Smooth muscle cell (in vitro differentiated cells): Measurements from ENCODE around the gene AGPAT1. TPM values are rescaled to one million over a fixed set of nuclear protein-coding genes. Genes with fewer than 3 reads are reported as not detected.

Experiments
- DNase-seq: peaks from one replicate; lab custom pipeline; 2025; ENCODE audit not compliant: unreplicated experiment; lab: John Stamatoyannopoulos, UW
- H2AFZ ChIP-seq: fragments of 200-600 bp; sonication (generic); 2 replicates; pipeline ENCODE4 v1.6.0; 2016; ENCODE audit warnings: antibody characterized with exemption, low read depth, mild to moderate bottlenecking
- H3F3A ChIP-seq: fragments of 200-600 bp; sonication (generic); 2 replicates; pipeline ENCODE4 v1.6.0; 2017; ENCODE audit warnings: antibody characterized with exemption, low read depth
- H3K27ac ChIP-seq: fragments of 200-600 bp; sonication (generic); 2 replicates; pipeline ENCODE4 v1.5.1; 2016; ENCODE audit warnings: low read depth, mild to moderate bottlenecking
- H3K27me3 ChIP-seq: fragments of 200-600 bp; sonication (generic); 2 replicates; pipeline ENCODE4 v1.6.1; 2016; ENCODE audit warnings: low read depth, mild to moderate bottlenecking
- H3K36me3 ChIP-seq: fragments of 200-600 bp; sonication (generic); 2 replicates; pipeline ENCODE4 v1.5.1; 2016; ENCODE audit warnings: low read depth
- H3K4me1 ChIP-seq: fragments of 200-600 bp; sonication (generic); 2 replicates; pipeline ENCODE4 v1.5.1; 2016; ENCODE audit warnings: low read depth
- H3K4me2 ChIP-seq: fragments of 200-600 bp; sonication (generic); 2 replicates; pipeline ENCODE4 v1.6.0; 2016; ENCODE audit warnings: mild to moderate bottlenecking
- H3K4me3 ChIP-seq: fragments of 200-600 bp; sonication (generic); 2 replicates; pipeline ENCODE4 v1.5.1; 2016; ENCODE audit warnings: mild to moderate bottlenecking
- H3K79me2 ChIP-seq: fragments of 200-600 bp; sonication (generic); 2 replicates; pipeline ENCODE4 v1.6.0; 2016; ENCODE audit warnings: low read depth, mild to moderate bottlenecking
- H3K9ac ChIP-seq: fragments of 200-600 bp; sonication (generic); 2 replicates; pipeline ENCODE4 v1.6.0; 2016; ENCODE audit warnings: low read depth
- H3K9me3 ChIP-seq: fragments of 200-600 bp; sonication (generic); replicated peaks from 2 replicates; pipeline ENCODE4 v1.5.1; 2016; ENCODE audit warnings: low read depth
- H4K20me1 ChIP-seq: fragments of 200-600 bp; sonication (generic); 2 replicates; pipeline ENCODE4 v1.6.0; 2016; ENCODE audit warnings: low read depth
- CTCF ChIP-seq: fragments of 200-600 bp; sonication (generic); IDR thresholded peaks from 2 replicates; pipeline ENCODE4 v1.5.1; 2017; ENCODE audit warnings: borderline replicate concordance, mild to moderate bottlenecking, antibody characterized with exemption; ENCODE audit not compliant: insufficient read depth, poor library complexity, severe bottlenecking
- WGBS: methylation state at CpG from one replicate; pipeline ENCODE4 v1.1.7; 2016; ENCODE audit warnings: low lambda C conversion rate; 5-methylcytosine and 5-hydroxymethylcytosine counted together
- polyA plus RNA-seq: library from polyadenylated mRNA; unstranded; fragments of >200 nt; fragmentation: Nextera tagmentation; extraction: Ambion mirVana; gene quantifications from 2 replicates; pipeline ENCODE4 v1.2.1, GENCODE V29; 2016
- total RNA-seq: library from RNA; depleted of rRNA; stranded (reverse); fragments of >200 nt; gene quantifications from 2 replicates; pipeline ENCODE4 v1.2.3, GENCODE V29; 2014

The AGPAT1 gene
- total and polyA plus RNA-seq, 2 experiments from 2014 or later = 52.4 to 71.1 TPM

- DNase-seq = no peak
- no peak for TF ChIP-seq CTCF
- Histone ChIP-seq H3K79me2 (peaks cover 52% of the 10 kb centered on the region), H3K27ac (peak overlapping the region; percentile 40), H3K9ac (peak overlapping the region; percentile 95), H3F3A (peaks cover 9% of the 10 kb centered on the region), H3K4me1 (peaks cover 15% of the 10 kb centered on the region), H3K9me3 (no peaks in the 10 kb centered on the region), H3K27me3 (no peaks in the 10 kb centered on the region), H2AFZ (peak overlapping the region; percentile 78), H3K36me3 (no peaks in the 10 kb centered on the region), H4K20me1 (no peaks in the 10 kb centered on the region), H3K4me2 (peak overlapping the region; percentile 94), H3K4me3 (peak overlapping the region; percentile 91)
- no CpG with 5 or more reads among the region's 2 CpGs for WGBS
Measured at GRCh38 chr6:32175322-32175710, 568 bp downstream of the AGPAT1 start.

GRCh38 chr6:32174416-32174815 is 1.5 kb downstream of the AGPAT1 start:
- Histone ChIP-seq H3K27me3 (no peaks in the 10 kb centered on the region), H3K4me3 (no peak overlapping the region), H3K79me2 (peaks cover 51% of the 10 kb centered on the region), H3K9ac (no peak overlapping the region), H3K27ac (no peak overlapping the region), H3K36me3 (no peaks in the 10 kb centered on the region), H3K4me2 (peak overlapping the region; percentile 94), H4K20me1 (no peaks in the 10 kb centered on the region), H3K9me3 (no peaks in the 10 kb centered on the region), H3F3A (peaks cover 9% of the 10 kb centered on the region), H2AFZ (no peak overlapping the region), H3K4me1 (peaks cover 15% of the 10 kb centered on the region)
- 96% methylated on average over 1 of the region's 1 CpG for WGBS
- no peak for DNase-seq
- no peak for TF ChIP-seq CTCF

- Histone ChIP-seq H2AFZ (no peak overlapping the region), H3F3A (peaks cover 17% of the 10 kb centered on the region), H4K20me1 (no peaks in the 10 kb centered on the region), H3K79me2 (peaks cover 41% of the 10 kb centered on the region), H3K4me2 (no peak overlapping the region), H3K4me3 (no peak overlapping the region), H3K36me3 (no peaks in the 10 kb centered on the region), H3K4me1 (peaks cover 15% of the 10 kb centered on the region), H3K9ac (no peak overlapping the region), H3K9me3 (no peaks in the 10 kb centered on the region), H3K27ac (no peak overlapping the region), H3K27me3 (no peaks in the 10 kb centered on the region)
- no peak for TF ChIP-seq CTCF
- no peak for DNase-seq
- WGBS = 68% methylated on average over 4 of the region's 4 CpGs
Measured at GRCh38 chr6:32173051-32173727, 2.7 kb downstream of the AGPAT1 start.

GRCh38 chr6:32171234-32171633 is 4.7 kb downstream of the AGPAT1 start:
- H3K4me1 ChIP-seq = peaks cover 9% of the 10 kb centered on the region
- H3K36me3 ChIP-seq = no peaks in the 10 kb centered on the region
- H3K9ac ChIP-seq = no peak overlapping the region
- no peak overlapping the region for H3K4me2 ChIP-seq
- no peak for TF ChIP-seq CTCF
- no peak overlapping the region for H3K4me3 ChIP-seq
- H3K9me3 ChIP-seq = no peaks in the 10 kb centered on the region
- H2AFZ ChIP-seq = no peak overlapping the region
- no peaks in the 10 kb centered on the region for H3K27me3 ChIP-seq
- peaks cover 9% of the 10 kb centered on the region for H3F3A ChIP-seq
- no peak for DNase-seq
- no peak overlapping the region for H3K27ac ChIP-seq
- H3K79me2 ChIP-seq = peaks cover 41% of the 10 kb centered on the region
- 97% methylated on average over 6 of the region's 6 CpGs for WGBS
- no peaks in the 10 kb centered on the region for H4K20me1 ChIP-seq
